Glomerular endothelial cell (primary cell): ENCODE data around the gene AP2M1. TPM values are rescaled to one million over a fixed set of nuclear protein-coding genes. Genes with fewer than 3 reads are reported as not detected.
"Not testable (repeated sequence)": the region's sequence is repeated elsewhere in the genome, so short reads cannot be mapped to it uniquely, and the experiment has no call there.

ENCODE experiments used
- DNase-seq: peaks from one replicate; pipeline ENCODE4 v3.0.0-alpha.2; 2011; ENCODE audit warnings: low read depth, low spot score; ENCODE audit errors: extremely low read depth
- total RNA-seq: library from RNA; depleted of rRNA; stranded (reverse); fragments of >200 nt; gene quantifications from 2 replicates; pipeline ENCODE4 v1.2.3, GENCODE V29; 2015

The AP2M1 gene
- total RNA-seq: 404 and 435 TPM in 2 replicates

DNA sequence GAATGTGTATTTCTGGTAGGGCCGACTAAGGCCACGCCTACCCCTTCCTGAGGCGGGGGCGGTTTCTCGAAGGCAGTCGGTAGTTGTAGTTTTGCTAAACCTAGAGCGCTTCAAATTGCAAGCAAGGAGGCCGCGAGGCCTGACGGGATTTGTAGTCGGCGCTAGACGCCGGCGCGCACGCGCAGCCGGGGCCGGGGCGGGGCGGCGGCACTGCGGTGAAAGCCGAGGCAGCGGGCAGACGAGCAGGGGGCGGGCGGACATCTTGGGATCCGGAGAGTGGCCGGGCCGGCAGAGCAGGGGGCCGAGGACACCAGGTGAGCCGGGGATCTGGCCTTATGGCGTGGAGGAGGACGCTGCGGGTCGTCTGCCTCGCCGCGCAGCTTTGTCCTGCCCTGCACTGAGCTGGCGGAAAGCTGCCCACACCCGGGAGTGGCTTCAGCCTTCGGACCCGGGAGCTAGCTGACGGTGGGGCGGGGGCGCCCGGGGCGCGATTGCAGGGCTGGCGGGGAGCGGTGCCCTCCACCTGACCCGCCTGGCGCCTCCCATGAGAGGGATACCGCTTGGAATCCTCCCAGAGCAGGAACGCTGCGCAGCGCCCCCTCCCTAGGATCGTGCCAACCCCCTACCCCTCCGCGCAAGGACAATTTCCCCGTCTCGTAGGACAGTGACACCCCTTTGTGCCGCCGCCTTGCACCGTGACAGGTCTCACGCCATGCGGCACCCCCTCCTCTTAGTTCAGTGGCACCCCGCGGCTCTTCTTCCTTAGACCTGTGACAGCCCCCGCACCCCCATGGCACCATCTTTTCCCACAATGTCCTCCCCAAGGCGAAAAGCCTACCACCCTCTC lies at the start of gene AP2M1:
Gene AP2M1 (plus strand): TSS at position 210 of the 847 bp plus-strand sequence. CDS start 2,139 bp downstream, outside the sequence.
- DNase-seq: peak; percentile 93

DNA sequence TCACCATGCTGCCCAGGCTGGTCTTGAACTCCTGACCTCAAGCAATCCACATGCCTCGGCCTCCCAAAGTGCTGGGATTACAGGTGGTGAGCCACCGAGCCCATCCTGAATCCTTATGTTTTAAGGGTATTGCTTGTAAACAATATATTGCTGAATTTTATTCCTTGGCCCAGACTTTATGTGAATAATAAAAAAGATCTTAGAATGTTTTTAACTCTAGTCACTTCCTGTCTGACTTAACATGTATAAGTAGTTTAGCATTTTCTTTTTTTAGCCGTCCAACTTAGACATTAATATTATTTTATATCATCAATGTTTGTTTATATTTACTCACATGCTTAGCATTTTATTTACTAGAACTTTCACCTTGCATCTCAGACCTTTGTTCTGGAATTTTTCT lies 48.6 kb upstream of the AP2M1 start:
- no peak for DNase-seq

- DNase-seq: no peak
Observed at GRCh38 chr3:184129012-184129411, 45.6 kb upstream of the AP2M1 start.

- no peak for DNase-seq
Observed at GRCh38 chr3:184132945-184133344, 41.7 kb upstream of the AP2M1 start.

DNA sequence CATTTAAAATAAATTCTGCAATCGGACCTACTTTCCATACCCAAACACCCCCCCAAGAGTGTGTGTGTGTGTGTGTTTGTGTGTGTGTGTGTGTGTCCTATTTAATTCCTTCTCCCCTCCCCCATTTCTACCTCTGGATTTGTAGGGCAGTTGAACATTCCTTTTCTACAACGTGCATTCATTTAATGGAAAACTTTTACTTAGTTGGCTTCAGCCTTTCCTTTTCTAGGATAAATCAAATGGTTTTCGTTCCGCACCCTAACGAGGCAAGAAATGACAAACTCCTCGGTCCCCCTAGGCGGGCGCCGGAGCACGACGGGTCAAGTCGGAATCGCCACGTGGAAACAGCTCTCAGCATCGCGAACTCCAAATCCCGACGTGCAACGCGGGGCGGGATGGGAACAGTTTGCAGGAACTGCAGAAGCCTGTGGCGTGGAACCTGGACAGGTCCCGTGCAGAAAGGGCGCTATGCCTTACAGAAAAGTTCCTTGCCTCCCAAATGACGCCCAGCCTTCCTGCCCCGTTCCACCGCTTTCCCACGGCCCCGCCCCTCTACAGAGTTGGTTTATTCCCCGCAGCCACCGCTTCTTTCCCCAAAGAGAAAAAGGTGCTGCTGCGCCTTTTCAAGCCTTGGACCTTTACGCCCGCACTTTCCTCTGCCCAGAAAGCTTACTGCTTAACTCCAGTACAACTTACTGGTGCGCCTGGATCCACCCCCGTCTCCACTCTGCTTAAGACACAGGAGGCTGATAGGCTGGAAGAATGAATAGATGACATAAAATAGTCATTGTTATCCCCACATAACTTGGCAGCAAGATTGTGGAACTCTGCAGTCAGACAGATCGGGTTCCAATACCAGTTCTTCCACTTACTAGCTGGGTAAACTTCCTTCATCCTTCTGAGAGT lies 40.6 kb upstream of the AP2M1 start:
- no peak for DNase-seq

DNA sequence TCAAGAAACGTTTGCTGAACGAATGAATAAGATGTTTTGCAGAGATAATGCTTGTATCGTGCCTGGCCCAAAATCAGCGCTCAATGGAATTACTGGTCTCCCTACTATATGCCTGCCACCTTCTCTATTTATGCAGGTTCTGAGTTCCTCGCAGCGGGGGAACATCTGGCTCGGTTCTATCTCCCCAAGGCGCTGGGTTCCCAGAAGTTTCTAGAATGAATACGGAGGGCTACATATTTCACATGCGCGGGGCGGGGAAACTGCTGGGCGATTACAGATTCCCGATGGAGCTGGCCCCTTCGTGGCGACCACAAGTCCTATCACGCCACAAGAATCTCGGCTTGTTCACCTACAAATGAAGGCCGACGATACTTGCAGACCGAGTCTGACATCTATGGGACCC lies 39.9 kb upstream of the AP2M1 start:
- DNase-seq: no peak

GRCh38 chr3:184135149-184135910 lies 39.3 kb upstream of the AP2M1 start, which contains the start of gene EIF2B5:
EIF2B5 (plus strand) TSS chr3:184135358; CDS start chr3:184135386, 28 bp downstream.
- peak; percentile 68 for DNase-seq

GRCh38 chr3:184135911-184136260 lies 38.8 kb upstream of the AP2M1 start:
- DNase-seq: no peak

DNA sequence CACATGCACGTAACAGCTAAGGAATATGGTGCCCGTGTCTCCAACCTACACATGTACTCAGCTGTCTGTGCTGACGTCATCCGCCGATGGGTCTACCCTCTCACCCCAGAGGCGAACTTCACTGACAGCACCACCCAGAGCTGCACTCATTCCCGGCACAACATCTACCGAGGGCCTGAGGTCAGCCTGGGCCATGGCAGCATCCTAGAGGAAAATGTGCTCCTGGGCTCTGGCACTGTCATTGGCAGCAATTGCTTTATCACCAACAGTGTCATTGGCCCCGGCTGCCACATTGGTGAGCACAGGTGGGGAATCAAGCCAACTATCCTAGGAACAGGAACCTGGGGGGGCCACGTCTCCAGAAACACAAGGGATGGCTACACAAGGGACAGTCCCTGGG lies 34.2 kb upstream of the AP2M1 start:
- no peak for DNase-seq

DNA sequence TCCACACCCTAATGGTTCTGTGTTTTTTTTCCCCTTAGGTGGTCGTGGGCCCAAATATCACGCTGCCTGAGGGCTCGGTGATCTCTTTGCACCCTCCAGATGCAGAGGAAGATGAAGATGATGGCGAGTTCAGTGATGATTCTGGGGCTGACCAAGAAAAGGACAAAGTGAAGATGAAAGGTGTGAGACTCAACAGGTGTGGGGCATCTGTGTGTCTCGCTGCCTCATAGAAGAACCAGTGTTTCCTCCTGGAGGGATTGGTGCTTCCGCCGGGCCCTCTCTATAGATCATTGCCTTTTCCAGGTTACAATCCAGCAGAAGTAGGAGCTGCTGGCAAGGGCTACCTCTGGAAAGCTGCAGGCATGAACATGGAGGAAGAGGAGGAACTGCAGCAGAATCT lies 32.5 kb upstream of the AP2M1 start:
- no peak for DNase-seq

- DNase-seq: no peak
Observed at GRCh38 chr3:184143327-184143726, 31.3 kb upstream of the AP2M1 start.

GRCh38 chr3:184144505-184144904 lies 30.1 kb upstream of the AP2M1 start:
- no peak for DNase-seq

- no peak for DNase-seq
Observed at GRCh38 chr3:184145111-184145524, 29.5 kb upstream of the AP2M1 start.

DNA sequence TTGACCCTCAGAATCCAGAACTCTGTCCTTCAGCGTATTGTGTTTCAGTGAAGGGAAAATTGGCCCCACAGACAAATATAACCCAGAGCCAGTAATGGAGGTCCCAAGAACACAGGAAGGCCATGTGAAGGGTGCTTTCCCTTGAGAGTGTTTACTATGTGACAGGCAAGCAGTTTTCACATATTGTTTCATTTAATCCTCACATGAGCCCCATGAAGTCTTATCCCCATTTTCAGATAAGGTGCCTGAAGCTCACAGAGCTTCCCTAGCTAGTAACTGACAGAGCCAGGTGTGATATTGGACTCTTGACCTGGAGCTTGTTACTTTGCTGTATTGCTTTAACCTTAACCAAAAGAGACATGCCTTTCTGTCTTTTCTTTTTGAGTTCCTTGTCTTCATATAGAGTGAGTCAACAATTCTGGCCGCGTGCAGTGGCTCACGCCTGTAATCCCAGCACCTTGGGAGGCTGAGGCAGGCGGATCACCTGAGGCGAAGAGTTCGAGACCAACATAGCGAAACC lies 28.8 kb upstream of the AP2M1 start:
- no peak for DNase-seq

- no peak for DNase-seq
Observed at GRCh38 chr3:184148076-184148475, 26.6 kb upstream of the AP2M1 start.

GRCh38 chr3:184149123-184149522 lies 25.5 kb upstream of the AP2M1 start:
- DNase-seq: no peak

DNA sequence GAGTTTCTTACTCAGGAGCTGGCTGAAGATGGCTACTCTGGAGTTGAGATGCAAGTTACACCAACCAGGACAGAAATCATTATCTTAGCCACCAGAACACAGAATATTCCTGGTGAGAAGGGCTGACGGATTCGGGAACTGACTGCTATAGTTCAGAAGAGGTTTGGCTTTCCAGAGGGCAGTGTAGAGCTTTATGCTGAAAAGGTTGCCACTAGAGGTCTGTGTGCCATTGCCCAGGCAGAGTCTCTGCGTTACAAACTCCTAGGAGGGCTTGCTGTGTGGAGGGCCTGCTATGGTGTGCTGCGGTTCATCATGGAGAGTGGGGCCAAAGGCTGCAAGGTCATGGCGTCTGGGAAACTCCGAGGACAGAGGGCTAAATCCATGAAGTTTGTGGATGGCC lies 24.9 kb upstream of the AP2M1 start:
- not testable (repeated sequence) for DNase-seq

- DNase-seq: no peak
Observed at GRCh38 chr3:184154885-184155643, 19.6 kb upstream of the AP2M1 start, which contains the start of gene DVL3. DVL3 (plus strand) TSS chr3:184155377; CDS start chr3:184155636, 259 bp downstream.

GRCh38 chr3:184155644-184156521 lies 18.8 kb upstream of the AP2M1 start:
- DNase-seq: no peak
